Measurements from ENCODE around the gene MT1HL1.

Gene MT1HL1

GRCh38 chr1:237004116-237004515 lies at the start of gene MT1HL1:
MT1HL1 (minus strand) TSS chr1:237004441; CDS start chr1:237004372, 69 bp downstream.
- no peak for DNase-seq (ENCODE audit: low read depth)

GRCh38 chr1:237050915-237051314 lies 46.7 kb upstream of the MT1HL1 start:
- DNase-seq (ENCODE audit: low read depth) = no peak
- H3K4me3 ChIP-seq (ENCODE audit: low read depth, low read length) = no peak overlapping the region

More at GRCh38 chr1:237004116-237004515, at the start of gene MT1HL1:
- no peak within 1 kb of the TSS for H3K4me3 ChIP-seq (ENCODE audit: low read depth, low read length)

GRCh38 chr1:237050185-237050584 lies 45.9 kb upstream of the MT1HL1 start:
- DNase-seq (ENCODE audit: low read depth) = no peak

GRCh38 chr1:237048803-237049202 lies 44.6 kb upstream of the MT1HL1 start:
- no peak overlapping the region for H3K4me3 ChIP-seq (ENCODE audit: low read depth, low read length)
- DNase-seq (ENCODE audit: low read depth) = no peak

More at GRCh38 chr1:237050185-237050584, 45.9 kb upstream of the MT1HL1 start:
- no peak overlapping the region for H3K4me3 ChIP-seq (ENCODE audit: low read depth, low read length)

GRCh38 chr1:237045278-237046016 lies 41.2 kb upstream of the MT1HL1 start:
- H3K4me3 ChIP-seq (ENCODE audit: low read depth, low read length) = no peak overlapping the region
- no peak for DNase-seq (ENCODE audit: low read depth)

- no peak overlapping the region for H3K4me3 ChIP-seq (ENCODE audit: low read depth, low read length)
- no peak for DNase-seq (ENCODE audit: low read depth)
Observed at GRCh38 chr1:237043846-237044636, 39.8 kb upstream of the MT1HL1 start.

- H3K4me3 ChIP-seq (ENCODE audit: low read depth, low read length) = no peak overlapping the region
- no peak for DNase-seq (ENCODE audit: low read depth)
Observed at GRCh38 chr1:237042892-237043576, 38.8 kb upstream of the MT1HL1 start.

- H3K4me3 ChIP-seq (ENCODE audit: low read depth, low read length) = no peak overlapping the region
- DNase-seq (ENCODE audit: low read depth) = no peak
Observed at GRCh38 chr1:237042526-237042891, 38.3 kb upstream of the MT1HL1 start.

GRCh38 chr1:237041795-237042525 lies 37.7 kb upstream of the MT1HL1 start, which contains the start of gene RYR2:
RYR2 (plus strand) TSS chr1:237042184; CDS start chr1:237042522, 338 bp downstream.
- no peak for DNase-seq (ENCODE audit: low read depth)
- H3K4me3 ChIP-seq (ENCODE audit: low read depth, low read length) = no peak within 1 kb of the TSS

GRCh38 chr1:237041461-237041794 lies 37.2 kb upstream of the MT1HL1 start:
- H3K4me3 ChIP-seq (ENCODE audit: low read depth, low read length) = no peak overlapping the region
- no peak for DNase-seq (ENCODE audit: low read depth)

GRCh38 chr1:237040823-237041222 lies 36.6 kb upstream of the MT1HL1 start:
- DNase-seq (ENCODE audit: low read depth) = no peak
- no peak overlapping the region for H3K4me3 ChIP-seq (ENCODE audit: low read depth, low read length)

GRCh38 chr1:237038211-237038610 lies 34.0 kb upstream of the MT1HL1 start:
- DNase-seq (ENCODE audit: low read depth) = no peak

GRCh38 chr1:237035759-237036158 lies 31.5 kb upstream of the MT1HL1 start:
- no peak for DNase-seq (ENCODE audit: low read depth)
- no peak overlapping the region for H3K4me3 ChIP-seq (ENCODE audit: low read depth, low read length)

More at GRCh38 chr1:237038211-237038610, 34.0 kb upstream of the MT1HL1 start:
- no peak overlapping the region for H3K4me3 ChIP-seq (ENCODE audit: low read depth, low read length)

- no peak overlapping the region for H3K4me3 ChIP-seq (ENCODE audit: low read depth, low read length)
- DNase-seq (ENCODE audit: low read depth) = no peak
Observed at GRCh38 chr1:237033804-237034203, 29.6 kb upstream of the MT1HL1 start.

GRCh38 chr1:237033061-237033460 lies 28.8 kb upstream of the MT1HL1 start:
- H3K4me3 ChIP-seq (ENCODE audit: low read depth, low read length) = no peak overlapping the region
- DNase-seq (ENCODE audit: low read depth) = no peak

- no peak for DNase-seq (ENCODE audit: low read depth)
- no peak overlapping the region for H3K4me3 ChIP-seq (ENCODE audit: low read depth, low read length)
Observed at GRCh38 chr1:237032029-237032428, 27.8 kb upstream of the MT1HL1 start.

GRCh38 chr1:237031480-237031879 lies 27.2 kb upstream of the MT1HL1 start:
- no peak overlapping the region for H3K4me3 ChIP-seq (ENCODE audit: low read depth, low read length)
- DNase-seq (ENCODE audit: low read depth) = no peak

- no peak for DNase-seq (ENCODE audit: low read depth)
- H3K4me3 ChIP-seq (ENCODE audit: low read depth, low read length) = no peak overlapping the region
Observed at GRCh38 chr1:237029850-237030535, 25.8 kb upstream of the MT1HL1 start.

- H3K4me3 ChIP-seq (ENCODE audit: low read depth, low read length) = no peak overlapping the region
- DNase-seq (ENCODE audit: low read depth) = no peak
Observed at GRCh38 chr1:237029240-237029639, 25.0 kb upstream of the MT1HL1 start.
